Caco-2 (cell line): ENCODE measurements around the gene TRIM26. TPM values are rescaled to one million over a fixed set of nuclear protein-coding genes. Genes with fewer than 3 reads are reported as not detected.

ENCODE experiments used
- BruUV-seq: library from RNA; stranded (reverse); fragments of 400-500 nt; replicated peaks from 2 replicates; lab custom pipeline; 2021; lab: Mats Ljungman, UMichigan
- CTCF ChIA-PET: fragments of 300-600 bp; sonication (Branson Sonifier 250); formaldehyde crosslinking; loops from one replicate; lab custom pipeline; 2022; ENCODE audit warnings: antibody characterized with exemption; lab: Charles Lee
- POLR2A ChIA-PET: fragments of 300-600 bp; sonication (Branson Sonifier 250); formaldehyde crosslinking; loops from one replicate; lab custom pipeline; 2022; ENCODE audit warnings: antibody characterized with exemption; lab: Charles Lee
- DNase-seq, 2 experiments: peaks; one replicate each; pipeline versions ENCODE4 v3.0.0 to v3.0.0-alpha.2; 2020 to 2022
- H3K27me3 ChIP-seq: replicated peaks from 2 replicates; pipeline ENCODE4 v1.6.0; 2011; ENCODE audit warnings: low read length; ENCODE audit not compliant: control insufficient read depth, insufficient read depth
- H3K36me3 ChIP-seq: 2 replicates; pipeline ENCODE4 v1.5.1; 2011; ENCODE audit warnings: low read length; ENCODE audit not compliant: control insufficient read depth, insufficient read depth
- H3K4me1 ChIP-seq: fragments of 250-450 bp; sonication (Bioruptor Pico); 2 replicates; pipeline ENCODE4 v1.5.1; 2020; ENCODE audit warnings: mild to moderate bottlenecking
- H3K4me3 ChIP-seq: 2 replicates; pipeline ENCODE4 v1.5.1; 2011; ENCODE audit warnings: low read depth, mild to moderate bottlenecking, control low read depth, low read length
- H3K9me3 ChIP-seq: fragments of 250-450 bp; sonication (Bioruptor Pico); 2 replicates; pipeline ENCODE4 v1.5.1; 2020; ENCODE audit warnings: mild to moderate bottlenecking, moderate library complexity
- H3K27ac Mint-ChIP-seq: one replicate; pipeline ENCODE4 v1.8.0; 2022; ENCODE audit warnings: mixed read lengths; ENCODE audit not compliant: unreplicated experiment
- H3K27me3 Mint-ChIP-seq: one replicate; pipeline ENCODE4 v1.8.0; 2022; ENCODE audit warnings: mixed read lengths; ENCODE audit not compliant: insufficient read depth, unreplicated experiment
- H3K36me3 Mint-ChIP-seq: one replicate; pipeline ENCODE4 v1.8.0; 2022; ENCODE audit warnings: mild to moderate bottlenecking, mixed read lengths; ENCODE audit not compliant: insufficient read depth, unreplicated experiment
- H3K4me1 Mint-ChIP-seq: one replicate; pipeline ENCODE4 v1.8.0; 2022; ENCODE audit warnings: low read depth, mixed read lengths; ENCODE audit not compliant: unreplicated experiment
- H3K4me3 Mint-ChIP-seq: one replicate; pipeline ENCODE4 v1.8.0; 2022; ENCODE audit warnings: mild to moderate bottlenecking, moderate library complexity, mixed read lengths; ENCODE audit not compliant: unreplicated experiment
- H3K9me3 Mint-ChIP-seq: one replicate; pipeline ENCODE4 v1.8.0; 2022; ENCODE audit warnings: mixed read lengths; ENCODE audit not compliant: unreplicated experiment
- CTCF ChIP-seq, 2 experiments: fragments of 200-600 bp in 1 of 2; IDR thresholded peaks; 1 replicate in 1 of 2; 2 replicates in 1 of 2; pipeline versions ENCODE4 v1.5.1 to v1.8.0; 2011 to 2022; ENCODE audit warnings: antibody characterized with exemption in 1 of 2, control low read depth in 1 of 2, inconsistent platforms in 1 of 2, low read depth in 1 of 2, low read length in 1 of 2, mild to moderate bottlenecking in 1 of 2, moderate library complexity in 1 of 2; ENCODE audit not compliant: insufficient read depth in 1 of 2, severe bottlenecking in 1 of 2, unreplicated experiment in 1 of 2
- intact Hi-C: fragments of 100-400 bp; cut with micrococcal nuclease; formaldehyde crosslinking; loops from one replicate; pipeline ENCODE4 v1.10.0; 2022; ENCODE audit not compliant: unreplicated experiment
- total RNA-seq: library from RNA; stranded (reverse); gene quantifications from 2 replicates; pipeline ENCODE4 v1.2.3, GENCODE V29; 2022

Gene TRIM26
- total RNA-seq, 1 experiment from 2014 or later, result 49.0 TPM

- Mint-ChIP-seq H3K36me3 (peaks cover 49% of the 10 kb centered on the region), H3K9me3 (no peaks in the 10 kb centered on the region), H3K4me1 (no peaks in the 10 kb centered on the region), H3K27me3 (no peaks in the 10 kb centered on the region), H3K27ac (no peak overlapping the region), H3K4me3 (no peak overlapping the region)
- no peak for DNase-seq
- H3K9me3 ChIP-seq, result no peaks in the 10 kb centered on the region
- intact Hi-C loops, result no loop called here
- no TSS peak for BruUV-seq
- H3K27me3 ChIP-seq, result no peaks in the 10 kb centered on the region
- ChIA-PET POLR2A (no interaction called here), CTCF (no interaction called here)
- H3K36me3 ChIP-seq, result peaks cover 3% of the 10 kb centered on the region; the same call in 1 of the 2 replicates
- H3K4me1 ChIP-seq, result peaks cover 10% of the 10 kb centered on the region
- H3K4me3 ChIP-seq, result no peak overlapping the region
- TF ChIP-seq CTCF (IDR thresholded peaks at IDR 0.05; ENCODE audit: insufficient read depth in 1 of 2, low read depth in 1 of 2, low read length in 1 of 2, severe bottlenecking in 1 of 2, unreplicated experiment in 1 of 2), result no peak
These were observed 12.5 kb downstream of the TRIM26 start for GRCh38 chr6:30200551-30201281.

- ChIA-PET CTCF (no interaction called here), POLR2A (no interaction called here)
- no peak overlapping the region for H3K27ac Mint-ChIP-seq
- no peak for TF ChIP-seq CTCF (IDR thresholded peaks at IDR 0.05; ENCODE audit: insufficient read depth in 1 of 2, low read depth in 1 of 2, low read length in 1 of 2, severe bottlenecking in 1 of 2, unreplicated experiment in 1 of 2)
- Histone ChIP-seq H3K9me3 (no peaks in the 10 kb centered on the region), H3K36me3 (peaks cover 1% of the 10 kb centered on the region), H3K27me3 (no peaks in the 10 kb centered on the region), H3K4me3 (no peak overlapping the region), H3K4me1 (0 out of 2 replicates have a peak, but pooled peaks cover 5% of the 10 kb centered on the region)
- H3K27me3 Mint-ChIP-seq, result no peaks in the 10 kb centered on the region
- H3K4me1 Mint-ChIP-seq, result no peaks in the 10 kb centered on the region
- no peak for DNase-seq
- intact Hi-C loops, result no loop called here
- no peaks in the 10 kb centered on the region for H3K9me3 Mint-ChIP-seq
- BruUV-seq, result no TSS peak
- H3K36me3 Mint-ChIP-seq, result peaks cover 34% of the 10 kb centered on the region
- H3K4me3 Mint-ChIP-seq, result no peak overlapping the region
These were observed 14.8 kb downstream of the TRIM26 start for GRCh38 chr6:30198166-30199084.

- no peaks in the 10 kb centered on the region for H3K4me1 ChIP-seq
- Mint-ChIP-seq H3K4me3 (no peak overlapping the region), H3K9me3 (no peaks in the 10 kb centered on the region), H3K27ac (no peak overlapping the region), H3K27me3 (no peaks in the 10 kb centered on the region), H3K36me3 (peaks cover 36% of the 10 kb centered on the region), H3K4me1 (no peaks in the 10 kb centered on the region)
- no peak for TF ChIP-seq CTCF (IDR thresholded peaks at IDR 0.05; ENCODE audit: insufficient read depth in 1 of 2, low read depth in 1 of 2, low read length in 1 of 2, severe bottlenecking in 1 of 2, unreplicated experiment in 1 of 2)
- no peak for DNase-seq
- ChIA-PET CTCF (no interaction called here), POLR2A (no interaction called here)
- intact Hi-C loops, result no loop called here
- peaks cover 1% of the 10 kb centered on the region for H3K36me3 ChIP-seq
- H3K4me3 ChIP-seq, result no peak overlapping the region
- BruUV-seq, result no TSS peak
- no peaks in the 10 kb centered on the region for H3K9me3 ChIP-seq
- H3K27me3 ChIP-seq, result no peaks in the 10 kb centered on the region
These were observed 16.8 kb downstream of the TRIM26 start for GRCh38 chr6:30196376-30196775.
